LoVo (cell line): Measurements from ENCODE around the gene IL18BP.

Experiments
- DNase-seq: peaks from one replicate; pipeline ENCODE4 v3.0.0-alpha.2; 2016; ENCODE audit warnings: low spot score

The IL18BP gene

GRCh38 chr11:72045849-72046248 lies 47.1 kb downstream of the IL18BP start:
- DNase-seq = no peak

- no peak for DNase-seq
Observed at GRCh38 chr11:72048766-72049460, 50.2 kb downstream of the IL18BP start.
